Keratinocyte (primary cell): ENCODE results near the gene NAP1L4. TPM values are rescaled to one million over a fixed set of nuclear protein-coding genes. Genes with fewer than 3 reads are reported as not detected.
A peak's percentile ranks its signal among the peaks of the same experiment; 100 is the strongest.

Experiments
- DNase-seq: peaks from one replicate; pipeline ENCODE4 v3.0.0-alpha.2; 2011; ENCODE audit warnings: low read depth, missing footprints, low spot score
- FAIRE-seq: peaks from 2 replicates; lab custom pipeline; 2011; peaks lifted over from hg19 to GRCh38; lab: Jason Lieb, UNC
- H2AFZ ChIP-seq: 2 replicates; pipeline ENCODE4 v1.6.0; 2012; ENCODE audit warnings: low read length, control low read depth, inconsistent platforms; ENCODE audit not compliant: control insufficient read depth
- H3K27ac ChIP-seq: 2 replicates; pipeline ENCODE4 v1.5.1; 2011; ENCODE audit warnings: low read length; ENCODE audit not compliant: control insufficient read depth, insufficient read depth
- H3K27me3 ChIP-seq: 3 replicates; pipeline ENCODE4 v1.6.0; 2011; ENCODE audit warnings: low read length; ENCODE audit not compliant: control insufficient read depth, insufficient read depth; ENCODE audit errors: extremely low read depth
- H3K36me3 ChIP-seq, 2 experiments: 2 replicates in 1 of 2; 3 replicates in 1 of 2; pipeline ENCODE4 v1.5.1; 2011; ENCODE audit warnings: low read length in 2 of 2, mild to moderate bottlenecking in 1 of 2; ENCODE audit not compliant: control insufficient read depth in 2 of 2, insufficient read depth in 2 of 2; ENCODE audit errors: extremely low read depth in 1 of 2
- H3K4me1 ChIP-seq: 3 replicates; pipeline ENCODE4 v1.5.1; 2011; ENCODE audit warnings: low read length; ENCODE audit not compliant: control insufficient read depth, insufficient read depth; ENCODE audit errors: extremely low read depth
- H3K4me2 ChIP-seq: 3 replicates; pipeline ENCODE4 v1.6.0; 2011; ENCODE audit warnings: low read depth, low read length; ENCODE audit not compliant: control insufficient read depth, insufficient read depth; ENCODE audit errors: extremely low read depth
- H3K4me3 ChIP-seq, 3 experiments: fragments of 200-600 bp in 1 of 3; sonication (generic) in 1 of 3; 2 replicates in 2 of 3; 3 replicates in 1 of 3; pipeline ENCODE4 v1.5.1; 2011 to 2016; ENCODE audit warnings: low read length in 3 of 3, mild to moderate bottlenecking in 3 of 3, control low read depth in 2 of 3, inconsistent platforms in 1 of 3, low read depth in 1 of 3, mixed read lengths in 1 of 3, mixed run types in 1 of 3, moderate library complexity in 1 of 3; ENCODE audit not compliant: control insufficient read depth in 2 of 3, insufficient read depth in 2 of 3; ENCODE audit errors: extremely low read depth in 1 of 3
- H3K79me2 ChIP-seq: 2 replicates; pipeline ENCODE4 v1.6.0; 2012; ENCODE audit warnings: low read length; ENCODE audit not compliant: control insufficient read depth, insufficient read depth
- H3K9ac ChIP-seq: 3 replicates; pipeline ENCODE4 v1.6.0; 2011; ENCODE audit warnings: low read length; ENCODE audit not compliant: control insufficient read depth, insufficient read depth; ENCODE audit errors: extremely low read depth
- H3K9me1 ChIP-seq: 3 replicates; pipeline ENCODE4 v1.6.0; 2011; ENCODE audit warnings: low read length; ENCODE audit not compliant: control insufficient read depth, insufficient read depth; ENCODE audit errors: extremely low read depth
- H3K9me3 ChIP-seq: 2 replicates; pipeline ENCODE4 v1.5.1; 2012; ENCODE audit warnings: low read depth, low read length; ENCODE audit not compliant: control insufficient read depth
- H4K20me1 ChIP-seq: 3 replicates; pipeline ENCODE4 v1.6.0; 2011; ENCODE audit warnings: low read length; ENCODE audit not compliant: control insufficient read depth, insufficient read depth; ENCODE audit errors: extremely low read depth
- EZH2 ChIP-seq: IDR thresholded peaks from one replicate; pipeline ENCODE4 v1.6.1; 2012; ENCODE audit warnings: inconsistent platforms, mild to moderate bottlenecking, low read length, moderate library complexity
- dilution Hi-C: fragments of 300-500 bp; cut with MboI; formaldehyde crosslinking; loops from one replicate; pipeline ENCODE4 v1.7.0; 2020; ENCODE audit warnings: low sequenced_read_pairs; ENCODE audit not compliant: extremely low pct_ligation_motif_present
- polyA plus RNA-seq, 5 experiments: library from polyadenylated mRNA; depleted of rRNA in 3 of 5; stranded (reverse) in 3 of 5; stranded (forward) in 1 of 5; unstranded in 1 of 5; fragments of >200 nt; gene quantifications; 1 replicate in 1 of 5; 2 replicates in 3 of 5; 3 replicates in 1 of 5; pipeline versions ENCODE4 v1.2.1 to v1.2.3, GENCODE V29; 2011 to 2012; ENCODE audit warnings: missing spikeins in 2 of 5, low read depth in 1 of 5, low replicate concordance in 1 of 5
- TF ChIP-seq, protein P1 (sequence below), 3 experiments: IDR thresholded peaks in 1 of 3; conservative IDR thresholded peaks in 1 of 3; optimal IDR thresholded peaks in 1 of 3; 2 replicates in 2 of 3; 3 replicates in 1 of 3; pipeline versions ENCODE3 to v1.5.1; 2011; ENCODE audit warnings: low read length in 3 of 3, mild to moderate bottlenecking in 3 of 3, moderate library complexity in 2 of 3, control low read depth in 1 of 3, inconsistent platforms in 1 of 3; ENCODE audit not compliant: insufficient read depth in 2 of 3; ENCODE audit errors: extremely low read depth in 1 of 3

Gene NAP1L4
- polyA plus RNA-seq, 1 donor (not counting 4 experiments of a cell fraction or from before 2014, with no cell fraction given): 136 TPM

DNA sequence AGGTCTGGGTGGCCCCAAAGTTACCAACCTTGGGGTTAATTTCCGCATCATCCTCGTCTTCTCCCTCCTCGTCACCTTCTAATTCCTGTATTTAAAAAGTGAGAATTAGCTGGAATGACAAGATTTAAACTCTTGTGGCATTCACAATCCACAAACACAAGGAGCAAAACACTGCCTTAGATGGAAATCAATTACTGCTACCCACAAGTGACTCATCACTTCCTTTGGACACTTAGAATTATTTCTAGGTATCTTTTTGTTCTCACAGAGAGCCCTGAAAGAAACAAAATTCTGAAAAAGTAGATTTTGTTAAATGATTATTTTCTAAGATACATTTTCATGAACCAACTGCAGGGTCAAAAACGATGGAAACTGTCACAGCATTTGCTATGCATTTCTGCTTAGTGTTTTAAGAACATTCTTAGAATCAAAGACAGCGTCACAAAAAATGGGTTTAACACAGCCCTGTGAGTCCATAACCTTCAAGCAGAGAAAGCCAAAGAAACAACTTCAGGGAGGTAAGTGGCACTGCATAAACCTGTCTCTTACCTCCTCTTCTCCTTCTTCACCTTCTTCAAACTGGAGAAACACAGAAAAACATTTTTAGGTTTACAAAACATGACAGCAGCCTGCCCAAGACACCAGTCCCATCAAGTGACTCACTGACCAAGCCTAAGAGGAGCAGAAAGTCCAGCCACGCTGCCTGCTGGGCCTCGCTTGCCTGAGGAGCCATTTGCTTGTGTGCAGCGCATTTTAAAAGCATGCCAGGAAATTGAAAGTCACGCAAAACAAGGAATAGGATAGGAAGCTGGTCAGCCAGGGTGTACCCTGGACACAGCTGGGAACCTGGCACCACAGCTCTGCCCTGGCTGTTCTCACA, 40.7 kb downstream of the NAP1L4 start:
- dilution Hi-C loops: no loop called here
- Histone ChIP-seq H3K36me3 (peaks cover 47 to 66% of the 10 kb centered on the region in 2 experiments), H3K9me3 (no peaks in the 10 kb centered on the region), H3K27ac (peak overlapping the region; percentile 4), H3K4me1 (peaks cover 10% of the 10 kb centered on the region), H2AFZ (no peak overlapping the region), H3K79me2 (peaks cover 6% of the 10 kb centered on the region), H3K27me3 (no peaks in the 10 kb centered on the region), H3K9ac (no peak overlapping the region), H3K4me2 (no peak overlapping the region), H3K9me1 (no peaks in the 10 kb centered on the region), H3K4me3 (no peak overlapping the region), H4K20me1 (peaks cover 3% of the 10 kb centered on the region)
- DNase-seq (no peak), FAIRE-seq (peak; percentile 77)
- no peak for TF ChIP-seq EZH2

DNA sequence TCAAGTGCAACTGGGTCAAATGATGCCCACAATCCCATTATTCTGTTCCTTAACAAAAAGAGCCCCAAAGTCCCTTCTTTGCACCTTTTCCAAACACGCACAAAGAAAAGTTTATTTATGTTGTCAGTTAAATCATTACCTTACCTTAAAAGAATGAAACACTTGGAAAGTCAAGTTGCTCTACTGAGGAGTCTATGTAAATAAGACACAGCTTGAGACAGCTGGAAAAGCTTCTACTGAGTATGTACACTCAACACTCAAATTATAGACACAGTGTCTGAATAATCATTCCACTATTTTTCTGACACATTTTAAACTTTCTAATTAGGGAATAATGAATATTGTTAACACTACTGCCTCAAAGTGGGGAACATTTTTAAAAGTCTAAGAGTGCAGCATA, 41.3 kb downstream of the NAP1L4 start:
- dilution Hi-C loops: no loop called here
- TF ChIP-seq, protein P1, sequence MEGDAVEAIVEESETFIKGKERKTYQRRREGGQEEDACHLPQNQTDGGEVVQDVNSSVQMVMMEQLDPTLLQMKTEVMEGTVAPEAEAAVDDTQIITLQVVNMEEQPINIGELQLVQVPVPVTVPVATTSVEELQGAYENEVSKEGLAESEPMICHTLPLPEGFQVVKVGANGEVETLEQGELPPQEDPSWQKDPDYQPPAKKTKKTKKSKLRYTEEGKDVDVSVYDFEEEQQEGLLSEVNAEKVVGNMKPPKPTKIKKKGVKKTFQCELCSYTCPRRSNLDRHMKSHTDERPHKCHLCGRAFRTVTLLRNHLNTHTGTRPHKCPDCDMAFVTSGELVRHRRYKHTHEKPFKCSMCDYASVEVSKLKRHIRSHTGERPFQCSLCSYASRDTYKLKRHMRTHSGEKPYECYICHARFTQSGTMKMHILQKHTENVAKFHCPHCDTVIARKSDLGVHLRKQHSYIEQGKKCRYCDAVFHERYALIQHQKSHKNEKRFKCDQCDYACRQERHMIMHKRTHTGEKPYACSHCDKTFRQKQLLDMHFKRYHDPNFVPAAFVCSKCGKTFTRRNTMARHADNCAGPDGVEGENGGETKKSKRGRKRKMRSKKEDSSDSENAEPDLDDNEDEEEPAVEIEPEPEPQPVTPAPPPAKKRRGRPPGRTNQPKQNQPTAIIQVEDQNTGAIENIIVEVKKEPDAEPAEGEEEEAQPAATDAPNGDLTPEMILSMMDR (optimal IDR thresholded peaks at IDR 0.05 in 1 of 3, IDR thresholded peaks at IDR 0.05 in 1 of 3, conservative IDR thresholded peaks at IDR 0.05 in 1 of 3; ENCODE audit: extremely low read depth in 1 of 3, insufficient read depth in 2 of 3, low read length in 3 of 3): no peak
- no peak for TF ChIP-seq EZH2
- DNase-seq (no peak), FAIRE-seq (no peak)
- Histone ChIP-seq H3K9me1 (no peaks in the 10 kb centered on the region), H3K79me2 (peaks cover 5% of the 10 kb centered on the region), H3K4me1 (peaks cover 13% of the 10 kb centered on the region), H3K27me3 (no peaks in the 10 kb centered on the region), H3K4me2 (no peak overlapping the region), H3K4me3 (no peak overlapping the region), H2AFZ (no peak overlapping the region), H3K9me3 (no peaks in the 10 kb centered on the region), H4K20me1 (peaks cover 9% of the 10 kb centered on the region), H3K27ac (no peak overlapping the region), H3K9ac (no peak overlapping the region), H3K36me3 (peaks cover 41 to 66% of the 10 kb centered on the region in 2 experiments)
